ENCODE measurements around the gene MLST8.

The MLST8 gene

DNA sequence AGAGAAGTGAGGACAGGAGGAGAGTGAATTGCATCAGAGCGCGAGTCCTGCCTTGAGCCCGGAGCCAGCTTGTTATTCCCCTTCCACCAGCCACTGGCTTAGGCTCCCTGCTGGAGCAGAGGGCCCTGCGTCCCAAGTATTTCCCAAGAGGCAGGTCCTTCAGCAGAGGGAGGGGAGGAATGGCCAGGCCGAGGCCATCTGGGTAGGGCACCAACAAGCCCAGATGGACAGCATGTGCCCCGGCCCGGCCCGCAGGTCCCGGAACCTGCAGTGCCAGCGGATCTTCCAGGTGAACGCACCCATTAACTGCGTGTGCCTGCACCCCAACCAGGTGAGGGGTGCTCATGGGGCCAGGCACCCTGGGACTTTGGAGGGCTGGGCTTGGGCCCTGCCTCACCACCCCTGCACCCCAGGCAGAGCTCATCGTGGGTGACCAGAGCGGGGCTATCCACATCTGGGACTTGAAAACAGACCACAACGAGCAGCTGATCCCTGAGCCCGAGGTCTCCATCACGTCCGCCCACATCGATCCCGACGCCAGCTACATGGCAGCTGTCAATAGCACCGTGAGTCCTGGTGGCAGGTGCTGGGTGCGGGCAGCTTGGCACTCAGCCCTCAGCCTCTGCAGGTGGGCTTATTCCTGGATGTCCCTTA lies 1.7 kb downstream of the MLST8 start:
- FAIRE-seq (no peak), DNase-seq (ENCODE audit: insufficient read length, low spot score) (no peak)

DNA sequence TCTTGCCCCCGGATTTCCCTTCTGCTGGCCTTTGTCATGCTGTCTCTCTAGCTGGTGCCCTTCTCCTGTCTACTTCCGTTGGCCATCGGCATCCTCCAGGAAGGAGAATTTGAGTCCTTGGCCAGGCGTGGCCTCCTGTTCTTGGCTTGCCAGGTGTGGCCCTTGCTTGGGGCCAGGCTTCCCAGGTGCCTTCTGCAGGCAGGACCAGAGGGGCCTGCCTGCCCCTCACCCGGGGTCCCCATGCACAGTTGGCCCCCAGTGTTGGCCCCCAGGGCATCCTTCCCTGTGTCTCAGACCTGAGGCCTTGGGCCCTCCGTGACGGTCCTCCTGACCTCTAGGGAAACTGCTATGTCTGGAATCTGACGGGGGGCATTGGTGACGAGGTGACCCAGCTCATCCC lies 2.6 kb downstream of the MLST8 start:
- DNase-seq (ENCODE audit: insufficient read length, low spot score) = no peak
- FAIRE-seq = no peak

DNA sequence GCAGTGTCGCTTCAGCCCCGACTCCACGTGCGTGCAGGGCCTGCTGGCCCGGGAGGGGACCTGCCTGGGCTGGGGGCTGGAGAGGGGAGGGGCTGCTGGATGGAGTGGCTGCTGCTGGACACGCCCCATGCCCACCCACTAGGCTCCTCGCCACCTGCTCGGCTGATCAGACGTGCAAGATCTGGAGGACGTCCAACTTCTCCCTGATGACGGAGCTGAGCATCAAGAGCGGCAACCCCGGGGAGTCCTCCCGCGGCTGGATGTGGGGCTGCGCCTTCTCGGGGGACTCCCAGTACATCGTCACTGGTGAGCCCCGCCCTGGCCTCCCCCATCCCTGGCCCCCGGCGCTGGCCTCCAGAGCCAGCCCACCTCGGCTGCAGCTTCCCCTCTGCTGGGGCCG lies 3.1 kb downstream of the MLST8 start:
- FAIRE-seq (no peak), DNase-seq (ENCODE audit: insufficient read length, low spot score) (no peak)

DNA sequence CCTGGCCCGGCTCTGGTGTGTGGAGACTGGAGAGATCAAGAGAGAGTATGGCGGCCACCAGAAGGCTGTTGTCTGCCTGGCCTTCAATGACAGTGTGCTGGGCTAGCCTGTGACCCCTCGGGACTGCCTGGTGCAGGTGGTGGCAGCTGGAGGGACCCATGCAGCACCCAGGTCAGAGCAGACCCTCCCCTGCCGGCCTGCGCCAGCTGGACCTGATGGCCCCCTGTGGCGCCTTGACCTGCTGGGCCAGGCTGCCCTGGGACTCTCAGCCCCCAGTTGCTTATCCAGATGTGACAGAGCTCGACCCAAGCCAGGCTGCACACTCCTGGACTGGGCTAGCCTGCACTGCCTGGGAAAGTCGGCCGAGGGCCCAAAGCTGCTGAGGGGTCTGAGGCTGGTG lies 3.5 kb downstream of the MLST8 start:
- DNase-seq (ENCODE audit: insufficient read length, low spot score) = no peak
- no peak for FAIRE-seq

DNA sequence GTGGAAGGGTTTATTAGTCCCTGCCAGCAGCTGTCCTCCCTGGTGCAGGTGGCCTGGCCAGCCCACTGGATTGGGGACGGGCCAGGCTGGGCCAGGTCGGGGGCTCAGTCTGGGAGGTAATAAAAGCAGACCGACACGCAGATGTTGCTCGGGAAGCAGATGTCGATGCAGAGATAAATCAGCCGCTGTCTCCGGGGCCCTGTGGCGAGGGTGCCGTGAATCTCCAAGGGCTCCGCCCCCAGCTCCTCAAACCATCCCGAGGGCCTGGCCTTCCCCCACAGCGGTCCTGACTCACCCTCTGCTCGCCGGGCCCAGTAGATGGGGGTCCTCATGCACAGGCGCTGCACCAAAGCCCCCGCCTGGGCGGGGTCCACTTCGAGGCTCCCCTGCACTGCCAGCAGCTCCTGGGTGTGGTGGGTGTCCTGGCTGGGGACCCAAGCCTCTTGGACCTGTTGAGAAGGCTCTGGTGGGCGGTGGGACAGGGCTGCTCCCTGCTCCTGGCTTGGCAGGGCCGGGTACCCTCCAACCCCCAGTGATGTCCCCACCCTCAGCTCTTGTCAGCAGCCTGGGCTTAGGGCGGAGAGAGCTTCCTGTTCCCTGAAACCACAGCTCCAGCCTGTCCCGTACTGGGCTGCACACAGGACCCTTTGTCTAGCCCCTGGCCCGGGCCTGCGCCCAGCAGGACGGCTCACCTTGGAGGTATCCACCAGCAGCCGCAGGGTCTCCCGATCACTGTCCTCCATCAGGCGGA lies 4.2 kb downstream of the MLST8 start:
- no peak for DNase-seq (ENCODE audit: insufficient read length, low spot score)
- FAIRE-seq = no peak

DNA sequence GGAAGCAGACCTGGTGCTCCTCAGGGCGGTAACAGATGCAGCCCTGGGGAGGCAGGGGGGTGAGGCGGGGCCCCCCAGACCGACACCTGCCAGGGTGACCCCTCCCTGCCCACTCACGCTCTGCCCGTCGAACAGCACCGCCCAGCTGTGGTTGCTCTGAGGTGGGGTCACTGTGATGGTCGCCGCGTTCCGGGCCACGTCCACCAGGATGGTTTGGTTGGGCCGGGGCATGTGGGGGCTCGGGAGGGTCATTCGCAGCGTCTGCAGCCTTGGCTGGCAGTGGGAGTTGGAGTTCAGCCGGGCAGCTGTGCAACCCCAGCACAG lies 4.7 kb downstream of the MLST8 start:
- no peak for FAIRE-seq
- DNase-seq (ENCODE audit: insufficient read length, low spot score) = no peak

DNA sequence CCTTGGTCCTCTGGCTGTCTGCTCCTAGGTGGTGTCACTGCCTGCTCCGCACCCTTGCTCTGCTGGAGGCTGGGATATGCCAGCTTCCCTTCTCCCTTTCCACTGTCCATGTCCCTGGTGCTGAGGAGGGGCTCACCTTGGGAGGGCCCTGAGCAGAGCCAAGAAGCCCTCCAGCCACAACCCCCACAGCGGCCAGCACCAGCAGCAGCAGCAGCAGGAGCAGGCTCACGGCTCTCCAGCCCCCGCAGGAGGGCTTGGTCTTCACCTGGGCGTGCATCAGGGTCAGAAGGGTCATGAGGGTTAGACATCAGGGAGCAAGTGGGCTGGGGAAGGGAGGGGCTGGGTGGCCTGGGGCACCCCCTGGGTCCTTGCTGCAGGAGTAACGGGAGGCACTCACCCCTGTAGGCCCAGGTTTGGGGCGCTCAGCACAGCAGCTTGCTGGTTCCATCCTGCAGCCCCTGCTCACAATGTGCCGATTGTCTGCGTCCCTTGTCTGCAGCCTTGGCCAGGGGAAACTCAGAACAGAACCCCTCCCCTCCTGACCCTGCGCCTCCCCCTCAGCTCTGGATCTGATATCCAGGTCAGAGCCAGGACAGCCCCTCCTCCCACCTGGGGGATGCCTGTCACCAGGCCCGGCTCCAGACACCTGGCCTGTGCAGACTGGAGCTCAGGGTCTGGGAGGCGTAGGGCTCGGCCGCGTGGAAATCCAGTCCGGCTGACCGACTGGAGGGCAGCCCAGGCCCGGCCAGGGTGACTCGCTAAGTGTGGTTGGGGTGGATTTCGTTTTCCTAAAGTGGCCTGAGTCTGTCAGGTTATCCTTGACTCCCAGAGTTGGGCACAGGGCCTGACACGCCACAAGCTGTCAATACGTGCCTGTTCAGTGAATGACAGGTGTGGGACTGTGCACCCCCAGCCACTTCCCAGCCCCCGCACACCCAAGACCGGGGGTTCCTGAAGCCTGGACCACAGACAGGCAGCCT lies 5.4 kb downstream of the MLST8 start, which contains the start of gene BRICD5:
Gene BRICD5 (minus strand): TSS at position 478 of the 980 bp plus-strand sequence. CDS start 30 bp downstream, at position 448.
- no peak for DNase-seq (ENCODE audit: insufficient read length, low spot score)
- no peak for FAIRE-seq

DNA sequence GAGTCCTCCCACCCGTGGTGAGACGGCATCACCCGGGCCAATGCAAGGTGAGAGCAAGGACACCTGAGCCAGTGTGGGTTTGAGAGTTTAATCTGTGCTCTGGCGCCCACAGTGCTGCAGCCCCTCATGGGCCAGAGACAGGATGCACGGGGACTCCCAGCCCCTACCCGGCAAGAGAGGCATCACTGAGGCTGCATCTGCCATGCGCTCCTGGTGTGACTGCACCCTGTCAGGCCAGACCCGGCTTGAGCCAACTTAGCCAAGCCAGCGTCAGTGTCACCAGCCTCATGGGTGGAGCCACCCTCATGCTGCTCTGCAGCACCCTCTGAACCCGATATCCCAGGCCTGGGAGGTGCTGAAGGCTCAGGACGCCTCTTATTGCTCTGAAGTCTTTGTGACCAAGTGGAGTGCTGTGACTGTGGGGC lies 6.7 kb downstream of the MLST8 start:
- FAIRE-seq (no peak), DNase-seq (ENCODE audit: insufficient read length, low spot score) (no peak)

DNA sequence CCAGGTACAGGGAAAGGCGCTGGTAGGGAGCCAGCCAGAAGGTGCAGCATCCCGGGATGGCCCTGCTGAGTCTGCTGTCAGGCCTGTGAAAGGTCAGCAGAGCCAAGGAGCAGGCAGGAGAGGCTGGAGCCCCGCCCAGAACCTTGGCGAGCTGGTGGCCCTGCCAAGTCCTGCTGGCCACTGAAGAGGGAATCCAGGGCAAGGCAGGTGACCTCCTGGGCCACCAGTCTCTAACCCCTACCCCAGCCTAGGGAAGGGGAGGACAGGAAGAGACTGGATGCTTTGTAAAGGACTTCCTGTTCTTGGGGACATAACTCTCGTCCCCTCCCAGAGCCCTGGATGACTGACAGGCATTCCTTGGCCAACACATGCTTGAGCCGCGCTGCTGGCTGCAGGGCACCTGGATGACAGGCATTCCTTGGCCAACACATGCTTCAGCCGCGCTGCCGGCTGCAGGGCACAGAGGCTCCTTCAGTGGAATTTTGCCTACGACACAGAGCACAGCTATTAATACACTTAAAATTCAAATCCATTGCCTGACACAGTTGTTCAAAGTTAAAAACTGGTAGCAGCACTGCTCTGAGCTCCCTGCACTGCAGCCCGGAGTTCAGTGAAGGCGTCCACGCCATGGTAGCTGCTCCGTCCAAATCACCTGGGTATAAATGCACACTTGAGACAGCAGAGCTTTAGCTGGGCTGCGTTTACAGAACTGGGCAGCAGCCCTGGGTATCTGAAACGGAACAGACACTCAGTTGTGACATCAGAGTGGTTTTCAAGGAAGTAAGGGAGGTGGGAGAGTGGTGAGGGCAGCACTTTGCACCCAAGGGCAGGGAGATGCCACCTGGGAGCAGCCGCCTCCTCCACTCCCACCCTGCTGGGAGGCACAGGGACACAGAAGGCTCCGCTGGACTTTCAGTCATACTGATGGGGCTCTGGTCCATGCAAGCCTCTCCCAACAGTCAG lies 7.4 kb downstream of the MLST8 start:
- DNase-seq (ENCODE audit: insufficient read length, low spot score) = no peak
- no peak for FAIRE-seq

DNA sequence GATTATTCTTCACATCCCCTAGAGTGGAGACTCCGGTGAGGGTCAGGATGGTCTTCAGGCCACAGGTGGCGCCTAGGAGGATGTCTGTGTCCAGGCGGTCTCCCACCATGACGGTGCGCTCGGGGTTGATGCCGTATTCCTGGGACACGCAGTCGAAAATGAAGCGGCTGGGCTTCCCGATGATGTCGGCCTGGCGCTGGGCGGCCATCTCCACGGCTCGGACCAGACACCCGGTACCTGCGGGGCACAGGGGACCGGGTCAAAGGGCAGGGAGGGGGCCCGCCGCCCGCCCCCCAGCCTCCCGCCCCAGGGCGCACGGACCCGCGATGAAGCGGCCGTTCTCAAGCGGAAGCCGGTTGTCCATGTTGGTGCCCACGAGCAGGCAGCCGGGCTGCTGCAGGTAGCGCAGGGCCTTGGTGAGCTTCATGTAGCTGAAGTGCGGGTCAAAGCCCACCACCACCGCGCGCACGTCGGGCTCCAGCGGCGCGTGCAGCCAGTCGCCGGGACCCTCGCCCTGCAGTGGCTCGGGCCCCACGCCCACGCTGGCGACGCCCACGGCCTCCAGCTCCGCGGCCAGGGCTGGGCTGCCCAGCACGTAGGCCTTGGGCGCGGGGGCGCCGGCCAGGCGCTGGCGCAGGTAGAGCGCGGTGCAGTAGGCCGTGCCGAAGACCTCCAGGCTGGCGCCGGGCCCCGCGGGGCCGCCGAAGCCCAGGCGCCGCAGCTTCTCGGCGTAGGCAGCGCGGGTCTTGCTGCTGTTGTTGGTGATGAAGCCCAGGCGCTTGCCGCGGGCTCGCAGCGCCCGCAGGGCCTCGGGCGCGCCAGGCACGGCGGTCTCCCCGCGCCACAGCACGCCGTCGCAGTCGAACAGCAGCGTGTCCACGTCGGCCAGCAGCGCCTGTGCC lies 8.8 kb downstream of the MLST8 start:
- FAIRE-seq = no peak
- no peak for DNase-seq (ENCODE audit: insufficient read length, low spot score)

DNA sequence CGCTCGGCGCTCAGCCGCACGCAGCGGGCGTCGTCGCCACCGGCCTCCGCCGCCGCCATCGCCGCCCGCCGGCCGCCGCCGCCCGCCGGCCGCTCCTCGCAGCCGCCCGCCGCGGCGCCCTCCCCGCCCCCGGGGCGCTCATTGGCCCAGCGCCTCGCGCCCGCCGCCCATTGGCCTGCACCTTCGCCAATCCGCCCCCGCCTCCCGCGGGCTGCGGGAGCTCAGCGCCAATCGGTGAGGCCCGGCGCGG lies 9.4 kb downstream of the MLST8 start, which contains the start of gene PGP:
Gene PGP (minus strand): TSS at position 122 of the 250 bp plus-strand sequence. CDS start 63 bp downstream, at position 59.
- DNase-seq (ENCODE audit: insufficient read length, low spot score) (no peak), FAIRE-seq (no peak)

DNA sequence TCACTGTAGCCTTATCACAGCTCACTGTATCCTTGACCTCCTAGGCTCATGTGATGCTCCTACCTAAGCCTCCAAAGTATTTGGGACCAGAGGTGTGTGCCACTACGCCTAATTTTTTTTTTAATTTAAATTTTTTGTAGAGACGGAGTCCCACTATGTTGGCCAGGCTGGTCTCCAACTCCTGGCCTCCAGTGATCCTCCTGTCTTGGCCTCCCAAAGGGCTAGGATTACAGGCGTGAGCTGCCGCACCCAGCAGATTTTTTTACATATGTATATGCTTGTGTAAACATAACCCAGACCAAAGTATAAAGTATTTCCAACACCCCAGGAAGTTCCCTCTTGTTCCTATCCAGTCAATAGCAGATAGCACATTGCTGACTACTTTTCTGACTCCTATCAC lies 11.1 kb downstream of the MLST8 start:
- no peak for FAIRE-seq

DNA sequence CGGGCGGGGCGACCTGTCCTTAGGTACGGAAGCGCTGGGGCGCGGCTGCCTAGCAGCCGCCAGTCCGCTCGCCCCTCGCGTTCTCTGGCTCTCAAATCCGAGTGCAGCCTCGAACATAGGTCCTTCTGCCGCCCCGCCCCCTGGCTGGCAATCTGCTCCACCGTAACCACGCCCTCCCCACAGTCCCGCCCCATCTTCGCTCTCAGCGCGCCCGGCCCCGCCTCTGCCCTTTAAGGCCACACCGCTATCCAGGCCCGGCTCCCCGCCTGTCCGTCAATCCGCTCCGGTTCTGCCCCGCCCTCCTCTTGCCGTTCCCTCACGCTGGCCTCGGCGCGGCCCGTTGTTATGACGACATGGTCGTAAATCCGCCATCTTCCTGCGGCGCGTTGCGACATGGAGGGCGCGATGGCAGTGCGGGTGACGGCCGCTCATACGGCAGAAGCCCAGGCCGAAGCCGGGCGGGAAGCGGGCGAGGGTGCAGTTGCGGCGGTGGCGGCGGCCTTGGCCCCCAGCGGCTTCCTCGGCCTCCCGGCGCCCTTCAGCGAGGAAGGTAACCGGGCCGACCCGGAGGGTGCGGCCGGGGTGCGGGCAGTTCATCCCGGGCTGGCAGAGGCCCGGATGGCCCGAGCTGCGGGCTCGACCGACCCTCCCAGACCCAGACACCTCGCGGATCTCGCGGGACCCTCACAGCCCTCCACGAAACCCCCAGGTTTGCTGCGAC lies 18.1 kb downstream of the MLST8 start, which contains the start of gene E4F1:
Gene E4F1 (plus strand): TSS at position 371 of the 721 bp plus-strand sequence. CDS start 23 bp downstream, at position 394.
- FAIRE-seq = peak; percentile 99
- peak; percentile 98 for DNase-seq (ENCODE audit: insufficient read length, low spot score)

More for the DNA sequence above, 11.1 kb downstream of the MLST8 start:
- DNase-seq (ENCODE audit: insufficient read length, low spot score) = no peak

DNA sequence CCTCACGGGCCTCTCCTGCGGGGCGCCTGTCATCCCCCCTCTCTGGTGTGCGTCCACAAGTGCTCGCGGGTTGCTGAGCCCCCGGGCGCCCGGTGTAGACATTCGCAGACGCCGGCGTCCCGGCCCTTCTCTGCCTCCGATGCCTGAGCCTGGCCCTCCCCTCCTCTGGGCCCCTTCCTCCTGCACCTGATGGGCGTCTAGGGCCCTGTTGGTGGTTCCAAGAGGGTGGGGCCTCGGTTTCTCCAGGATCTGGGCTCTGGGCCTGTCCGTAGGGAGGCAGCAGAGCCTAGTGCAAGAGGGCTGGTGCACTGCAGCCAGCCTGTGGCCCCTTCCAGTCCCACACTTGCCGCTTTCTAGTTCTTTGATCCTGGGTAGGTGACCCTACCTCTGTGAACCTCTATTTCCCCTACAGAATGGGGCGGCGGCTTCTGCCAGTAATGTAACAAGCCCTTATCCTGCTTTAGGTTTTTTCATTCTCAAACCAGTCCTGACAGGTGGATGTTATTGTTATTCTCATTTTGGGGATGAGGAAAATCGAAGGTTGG lies 18.8 kb downstream of the MLST8 start:
- DNase-seq (ENCODE audit: insufficient read length, low spot score) (peak; percentile 34), FAIRE-seq (no peak)

DNA sequence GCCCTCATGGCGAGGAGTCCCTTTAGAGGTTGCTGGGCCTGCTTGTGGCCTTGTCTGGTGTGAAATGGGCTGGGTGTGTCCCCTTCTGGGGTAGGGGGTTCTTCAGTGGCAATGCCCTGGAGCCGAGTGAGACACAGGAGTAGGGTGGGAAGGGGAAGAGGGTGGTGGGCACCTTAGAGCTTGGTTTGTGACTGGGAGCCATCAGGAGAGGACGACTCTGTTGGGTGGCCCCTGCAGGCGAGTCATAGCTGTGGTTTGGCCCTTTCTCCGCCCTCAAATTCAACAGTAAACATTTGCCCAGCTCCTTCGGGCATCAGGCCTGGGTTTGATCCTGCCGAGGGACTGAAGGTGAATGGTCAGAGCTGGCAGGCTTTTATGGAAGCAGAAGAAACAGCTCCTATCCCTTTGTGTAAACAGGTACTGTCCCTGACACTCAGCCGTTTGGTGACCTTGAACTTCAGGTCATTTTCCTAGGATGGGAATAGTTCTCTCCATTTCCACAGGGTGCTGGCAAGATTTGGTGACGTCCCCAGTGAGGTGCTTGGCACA lies 21.1 kb downstream of the MLST8 start:
- FAIRE-seq (no peak), DNase-seq (ENCODE audit: insufficient read length, low spot score) (no peak)

DNA sequence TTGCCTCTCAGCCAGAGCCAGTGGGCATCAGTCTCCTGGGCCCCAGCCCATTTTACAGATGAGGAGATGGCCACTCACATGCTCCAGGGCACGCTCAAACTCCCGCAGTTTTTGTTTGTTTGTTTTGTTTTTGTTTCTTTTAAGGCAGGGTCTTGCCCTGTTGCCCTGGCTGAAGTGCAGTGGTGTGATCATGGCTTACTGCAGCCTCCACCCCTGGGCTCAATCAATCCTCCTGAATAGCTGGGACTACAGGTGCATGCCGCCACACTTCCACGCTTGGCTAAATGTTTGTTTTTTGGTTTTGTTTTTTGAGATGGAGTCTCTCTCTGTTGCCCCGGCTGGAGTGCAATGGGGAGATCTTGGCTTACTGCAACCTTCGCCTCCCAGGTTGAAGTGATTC lies 21.7 kb downstream of the MLST8 start:
- DNase-seq (ENCODE audit: insufficient read length, low spot score) (no peak), FAIRE-seq (no peak)

DNA sequence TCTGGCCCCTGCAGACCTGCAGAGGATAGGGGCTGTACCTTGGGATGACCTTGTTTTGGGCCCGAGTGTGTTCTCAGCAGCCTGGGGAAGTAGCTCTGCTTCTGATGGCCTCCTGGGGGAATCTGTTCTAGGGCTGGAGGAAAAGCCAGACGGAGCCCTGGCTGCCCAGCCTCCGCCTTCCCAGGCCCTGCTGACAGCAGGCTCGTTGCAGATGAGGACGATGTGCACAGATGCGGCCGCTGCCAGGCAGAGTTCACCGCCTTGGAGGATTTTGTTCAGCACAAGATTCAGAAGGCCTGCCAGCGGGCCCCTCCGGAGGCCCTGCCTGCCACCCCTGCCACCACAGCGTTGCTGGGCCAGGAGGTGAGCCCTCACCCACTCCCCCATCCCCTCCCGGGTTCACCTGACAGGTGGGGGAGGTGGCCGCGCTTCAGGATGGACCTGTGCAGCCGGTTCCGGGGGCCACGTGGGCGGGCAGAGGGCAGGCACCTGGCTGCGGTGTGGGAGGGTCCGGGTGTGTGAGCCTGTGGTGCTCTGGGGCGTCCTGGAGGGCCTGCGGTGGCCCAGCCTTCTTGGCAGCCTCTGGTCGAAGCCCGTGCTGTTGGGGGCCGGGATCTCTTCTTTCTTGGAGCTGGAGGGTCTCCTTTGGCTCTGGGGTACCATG lies 23.0 kb downstream of the MLST8 start:
- FAIRE-seq (no peak), DNase-seq (ENCODE audit: insufficient read length, low spot score) (no peak)

All from HTR-8/SVneo (cell line).